Measurements from ENCODE around the gene XXYLT1.
"Not testable (repeated sequence)": the region's sequence is repeated elsewhere in the genome, so short reads cannot be mapped to it uniquely, and the experiment has no call there.

The XXYLT1 gene

GRCh38 chr3:195270817-195271409, at the start of gene XXYLT1:
Gene XXYLT1 (minus strand): TSS chr3:195271159. CDS start chr3:195271058, 101 bp downstream.
- peak; percentile 87 to 99 (median 96) for DNase-seq

- no peak for DNase-seq
Measured at GRCh38 chr3:195319060-195319459, 48.1 kb upstream of the XXYLT1 start.

GRCh38 chr3:195312714-195313113, 41.8 kb upstream of the XXYLT1 start:
- DNase-seq = no peak

- no peak for DNase-seq
Measured at GRCh38 chr3:195307711-195308110, 36.8 kb upstream of the XXYLT1 start.

- no peak for DNase-seq
Measured at GRCh38 chr3:195306369-195306768, 35.4 kb upstream of the XXYLT1 start.

GRCh38 chr3:195302431-195302830, 31.5 kb upstream of the XXYLT1 start:
- DNase-seq = no peak

GRCh38 chr3:195297446-195297845, 26.5 kb upstream of the XXYLT1 start:
- no peak for DNase-seq

- DNase-seq = no peak
Measured at GRCh38 chr3:195296662-195297061, 25.7 kb upstream of the XXYLT1 start.

GRCh38 chr3:195291121-195291520, 20.2 kb upstream of the XXYLT1 start:
- no peak for DNase-seq

- not testable (repeated sequence) for DNase-seq
Measured at GRCh38 chr3:195290643-195291042, 19.7 kb upstream of the XXYLT1 start.

- no peak for DNase-seq
Measured at GRCh38 chr3:195286115-195286872, 15.3 kb upstream of the XXYLT1 start.

- no peak for DNase-seq
Measured at GRCh38 chr3:195285372-195285771, 14.4 kb upstream of the XXYLT1 start.

GRCh38 chr3:195284842-195285241, 13.9 kb upstream of the XXYLT1 start:
- DNase-seq = no peak

GRCh38 chr3:195282961-195283360, 12.0 kb upstream of the XXYLT1 start:
- no peak for DNase-seq

GRCh38 chr3:195274259-195274966, 3.5 kb upstream of the XXYLT1 start:
- DNase-seq = no peak

- DNase-seq = peak; percentile 85 to 94 (median 94)
Measured at GRCh38 chr3:195271410-195272243, 668 bp upstream of the XXYLT1 start.

- DNase-seq = peak; percentile 63 to 95 (median 92)
Measured at GRCh38 chr3:195270079-195270816, 711 bp downstream of the XXYLT1 start.

GRCh38 chr3:195269375-195270078, 1.4 kb downstream of the XXYLT1 start:
- DNase-seq = no peak

- no peak for DNase-seq
Measured at GRCh38 chr3:195268576-195269309, 2.2 kb downstream of the XXYLT1 start.

- DNase-seq = no peak
Measured at GRCh38 chr3:195267096-195267495, 3.9 kb downstream of the XXYLT1 start.

- DNase-seq = no peak
Measured at GRCh38 chr3:195266428-195266827, 4.5 kb downstream of the XXYLT1 start.

All from NCI-H1417 (cell line).